ACHN (cell line): Measurements from ENCODE around the gene PTPN1.

Source experiments
- DNase-seq: peaks from one replicate; pipeline ENCODE4 v3.0.0-alpha.2; 2015
- in situ Hi-C: cut with HindIII; loops from 2 replicates; pipeline ENCODE4 v1.10.0; 2017; ENCODE audit warnings: low sequenced_read_pairs, low pct_ligation_motif_present, low pct_unique_long_range_greater_than_20kb

Gene PTPN1

GRCh38 chr20:50580842-50581544, 70.8 kb downstream of the PTPN1 start:
- in situ Hi-C loops = no loop called here
- DNase-seq = no peak

GRCh38 chr20:50582092-50582491, 71.9 kb downstream of the PTPN1 start:
- no peak for DNase-seq
- in situ Hi-C loops = no loop called here

- no peak for DNase-seq
- in situ Hi-C loops = no loop called here
Measured at GRCh38 chr20:50582591-50583234, 72.5 kb downstream of the PTPN1 start.

- DNase-seq = no peak
- in situ Hi-C loops = no loop called here
Measured at GRCh38 chr20:50583442-50584150, 73.4 kb downstream of the PTPN1 start.

GRCh38 chr20:50584687-50585086, 74.5 kb downstream of the PTPN1 start:
- no peak for DNase-seq
- in situ Hi-C loops = no loop called here

GRCh38 chr20:50585214-50585613, 75.0 kb downstream of the PTPN1 start:
- no peak for DNase-seq
- in situ Hi-C loops = no loop called here

- DNase-seq = no peak
- in situ Hi-C loops = no loop called here
Measured at GRCh38 chr20:50585678-50586077, 75.5 kb downstream of the PTPN1 start.

- in situ Hi-C loops = no loop called here
- DNase-seq = no peak
Measured at GRCh38 chr20:50586531-50587232, 76.5 kb downstream of the PTPN1 start.

GRCh38 chr20:50587291-50587961, 77.2 kb downstream of the PTPN1 start:
- DNase-seq = no peak
- in situ Hi-C loops = no loop called here

GRCh38 chr20:50588034-50588736, 78.0 kb downstream of the PTPN1 start:
- in situ Hi-C loops = no loop called here
- peak; percentile 62 for DNase-seq

- in situ Hi-C loops = no loop called here
- no peak for DNase-seq
Measured at GRCh38 chr20:50589548-50590347, 79.6 kb downstream of the PTPN1 start.

- in situ Hi-C loops = no loop called here
- DNase-seq = no peak
Measured at GRCh38 chr20:50590348-50590664, 80.1 kb downstream of the PTPN1 start.

GRCh38 chr20:50591233-50591852, 81.2 kb downstream of the PTPN1 start:
- in situ Hi-C loops = no loop called here
- DNase-seq = no peak

GRCh38 chr20:50592282-50593004, 82.3 kb downstream of the PTPN1 start:
- no peak for DNase-seq
- in situ Hi-C loops = no loop called here

GRCh38 chr20:50593005-50593335, 82.8 kb downstream of the PTPN1 start:
- in situ Hi-C loops = no loop called here
- no peak for DNase-seq

- DNase-seq = no peak
- in situ Hi-C loops = no loop called here
Measured at GRCh38 chr20:50594231-50594590, 84.0 kb downstream of the PTPN1 start.
